GM18505 (cell line): ENCODE data around the gene AMACR.

Experiments used
- ATAC-seq: cut with Tn5 transposase; IDR thresholded peaks from one replicate; pipeline ENCODE4 v1.9.1; 2021; ENCODE audit not compliant: unreplicated experiment
- POLR2A ChIP-seq: IDR thresholded peaks from 4 replicates; pipeline ENCODE4 v1.6.1; 2011; ENCODE audit warnings: borderline replicate concordance; ENCODE audit not compliant: insufficient read depth, insufficient read length; ENCODE audit errors: extremely low read depth

AMACR gene

DNA sequence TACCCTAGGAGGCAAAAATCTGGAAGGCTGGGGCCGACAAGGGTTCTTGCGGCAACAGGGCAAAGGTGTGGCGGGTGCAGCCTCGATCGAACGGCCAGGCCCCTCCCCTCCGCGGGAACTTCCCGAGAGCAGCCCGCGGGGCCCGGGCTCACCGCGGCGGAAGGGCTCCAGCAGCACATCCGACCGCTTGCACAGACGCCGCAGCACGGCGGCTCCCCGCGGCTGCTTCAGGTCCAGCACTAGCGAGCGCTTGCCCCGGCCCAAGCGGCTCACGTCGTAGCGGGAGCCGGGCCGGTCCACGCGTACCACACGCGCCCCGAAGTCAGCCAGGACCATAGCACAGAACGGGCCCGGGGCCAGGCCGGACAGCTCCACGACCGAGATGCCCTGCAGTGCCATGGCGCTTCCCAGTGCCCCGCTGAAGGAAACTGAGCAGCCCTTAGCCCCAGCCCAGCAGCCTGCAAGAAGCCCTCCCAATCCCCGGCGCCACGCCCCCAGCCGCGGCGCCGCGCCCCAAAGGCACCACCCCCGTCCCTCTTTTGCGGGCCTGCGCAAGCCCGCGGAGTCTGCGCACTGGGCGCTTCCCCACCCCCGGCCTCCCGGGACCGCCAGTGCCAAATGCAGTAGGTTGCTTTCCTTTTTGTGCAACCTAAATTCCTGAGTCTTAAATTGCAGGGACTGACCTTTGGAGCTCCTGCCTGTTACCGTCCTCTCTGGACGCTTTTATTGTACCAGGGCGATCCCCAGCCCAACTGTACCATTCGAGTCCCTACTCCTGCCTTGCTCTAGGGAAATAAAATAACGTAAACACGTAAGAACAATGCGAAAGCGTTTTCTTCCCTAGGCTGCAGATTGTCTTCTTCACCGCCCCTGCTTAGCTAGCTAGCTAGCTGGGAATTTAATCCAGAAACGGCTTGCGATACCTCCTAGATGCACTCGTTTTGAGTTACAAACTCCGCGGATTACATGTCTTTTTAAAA, at the start of gene AMACR:
TSS of gene AMACR (minus strand) at position 430 of the 980 bp plus-strand sequence. CDS start at position 399, 31 bp downstream.
- peak; percentile 98 for TF ChIP-seq POLR2A
- peak; percentile 93 for ATAC-seq

DNA sequence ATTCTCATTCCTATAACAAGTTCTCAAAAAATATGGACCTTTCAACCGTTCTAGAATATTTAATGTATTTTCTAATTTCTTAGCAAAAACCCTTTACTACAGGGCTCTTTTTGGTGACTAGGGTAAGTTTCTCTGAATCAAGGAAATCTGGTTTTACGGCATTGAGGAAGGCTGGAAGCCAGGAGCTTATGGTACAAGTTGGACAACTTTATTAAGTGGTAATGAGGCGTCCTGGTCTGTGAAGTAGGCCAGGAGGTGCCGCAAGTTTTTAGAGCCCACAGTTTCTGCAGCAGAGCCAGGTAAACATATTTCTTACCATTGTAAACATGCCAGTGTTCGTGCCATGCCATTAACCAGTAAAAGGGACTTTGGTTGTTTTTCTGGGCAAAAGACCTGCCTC, 49.7 kb upstream of the AMACR start:
- TF ChIP-seq POLR2A, result no peak

DNA sequence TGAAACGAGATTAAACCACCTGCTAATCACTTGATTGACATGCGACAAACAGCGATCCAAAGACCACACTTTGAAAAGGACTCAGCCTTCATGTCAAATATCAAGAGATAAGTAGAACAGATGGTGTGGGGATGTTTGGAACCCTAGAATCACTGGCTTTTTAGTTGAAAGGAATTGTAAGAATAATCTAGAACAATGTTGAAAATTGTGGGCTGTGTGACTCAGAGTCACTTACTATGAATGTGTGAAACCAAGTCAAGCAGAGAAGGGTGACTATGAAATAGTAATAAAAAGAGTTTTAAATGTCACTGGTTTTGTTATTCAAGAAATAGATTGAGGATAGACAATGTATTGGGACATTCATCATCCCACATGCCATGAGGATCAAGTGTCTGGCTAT, 49.3 kb upstream of the AMACR start:
- no peak for TF ChIP-seq POLR2A
- no peak for ATAC-seq

More for the DNA sequence above, 49.7 kb upstream of the AMACR start:
- ATAC-seq, result no peak

DNA sequence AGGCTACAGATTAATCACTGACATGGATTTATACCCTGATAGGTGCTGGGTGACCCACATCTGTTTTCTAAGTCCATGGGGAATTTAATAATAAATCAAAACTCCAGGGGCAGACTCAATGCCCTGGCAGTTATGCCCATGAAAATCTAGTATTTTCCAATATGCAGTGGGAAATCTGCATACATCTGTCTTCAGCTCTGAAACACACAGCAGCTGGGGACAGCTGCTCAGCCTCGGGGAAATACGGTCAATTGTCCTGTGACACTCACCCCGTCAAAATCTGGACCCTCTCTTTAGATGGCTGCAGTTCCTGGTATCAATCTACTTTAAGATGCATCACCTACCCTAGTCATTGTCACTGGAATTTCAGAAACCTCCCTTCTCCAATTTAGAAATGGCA, 47.8 kb upstream of the AMACR start:
- ATAC-seq, result no peak
- no peak for TF ChIP-seq POLR2A

DNA sequence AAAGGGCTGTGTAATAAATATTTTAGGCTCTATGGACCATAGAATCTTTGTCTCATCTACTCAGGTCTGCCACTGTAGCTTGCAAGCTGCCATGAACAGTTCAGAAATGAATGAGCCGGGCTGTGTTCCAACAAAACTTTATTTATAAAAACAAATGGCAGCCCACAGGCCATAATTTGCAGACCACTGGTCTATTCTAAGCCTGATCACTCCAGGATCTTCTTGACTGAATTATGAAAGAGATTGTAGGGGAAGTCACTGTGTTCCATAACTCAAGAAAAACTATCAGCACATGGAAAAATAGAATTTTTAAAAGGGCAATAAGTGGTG, 46.5 kb upstream of the AMACR start:
- ATAC-seq, result no peak
- no peak for TF ChIP-seq POLR2A

DNA sequence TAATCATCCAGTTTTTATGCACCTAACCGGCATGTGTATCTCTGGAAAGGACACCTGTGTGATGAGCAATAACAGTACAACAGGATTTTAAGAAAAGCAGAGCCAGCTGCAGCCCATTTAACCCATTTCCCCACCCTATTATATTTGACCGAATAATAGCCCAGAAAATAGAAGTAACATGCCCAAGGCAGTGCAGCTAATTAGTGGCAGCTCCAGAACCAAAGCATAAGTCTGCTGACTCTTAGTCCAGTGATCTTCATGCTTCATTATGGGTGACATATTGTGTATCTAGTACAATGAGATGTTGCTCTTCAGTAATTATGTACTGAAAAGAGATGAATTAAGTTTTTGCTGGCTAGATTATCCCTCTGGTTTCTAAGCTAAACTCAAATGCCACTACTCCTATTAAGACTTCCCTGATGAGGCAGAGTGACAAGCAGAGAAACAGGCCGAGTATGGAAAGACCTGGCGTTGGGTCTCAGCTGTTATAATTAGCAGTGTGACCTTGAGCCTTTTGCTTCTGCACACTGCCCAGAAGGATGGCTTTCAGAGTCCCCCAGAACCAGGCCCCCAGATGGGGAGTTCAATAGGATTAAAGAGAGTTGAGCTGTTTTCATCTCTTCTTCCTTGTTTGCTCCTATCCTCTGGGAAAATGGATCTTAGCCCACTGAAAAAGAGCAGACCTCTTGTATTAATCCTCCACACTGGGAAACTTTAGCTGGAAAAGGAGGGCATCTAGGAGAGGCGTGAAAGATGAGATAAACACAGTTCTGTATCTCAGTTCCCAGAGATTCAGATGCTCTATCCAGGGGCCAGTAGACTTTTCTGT, 45.9 kb upstream of the AMACR start:
- no peak for ATAC-seq
- TF ChIP-seq POLR2A, result no peak

DNA sequence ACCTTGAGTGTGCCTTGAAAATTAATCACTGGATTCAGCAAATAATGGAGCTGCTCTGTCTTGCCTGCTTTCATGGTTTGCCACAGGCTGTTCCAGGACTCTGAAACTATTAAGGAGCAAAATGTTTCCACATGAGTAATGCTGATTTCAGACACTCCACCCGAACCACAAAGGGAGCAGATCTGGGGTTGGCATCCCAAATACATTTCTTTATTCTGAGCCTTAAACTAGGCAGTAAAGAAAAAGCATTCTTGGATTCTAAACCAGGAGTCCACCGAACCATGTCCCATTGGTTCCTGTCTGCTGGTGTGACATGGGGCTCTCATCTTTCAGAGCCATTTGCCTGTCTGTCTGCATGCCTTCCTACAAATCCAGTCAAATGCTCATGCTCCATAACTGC, 45.3 kb upstream of the AMACR start:
- ATAC-seq, result no peak
- no peak for TF ChIP-seq POLR2A

DNA sequence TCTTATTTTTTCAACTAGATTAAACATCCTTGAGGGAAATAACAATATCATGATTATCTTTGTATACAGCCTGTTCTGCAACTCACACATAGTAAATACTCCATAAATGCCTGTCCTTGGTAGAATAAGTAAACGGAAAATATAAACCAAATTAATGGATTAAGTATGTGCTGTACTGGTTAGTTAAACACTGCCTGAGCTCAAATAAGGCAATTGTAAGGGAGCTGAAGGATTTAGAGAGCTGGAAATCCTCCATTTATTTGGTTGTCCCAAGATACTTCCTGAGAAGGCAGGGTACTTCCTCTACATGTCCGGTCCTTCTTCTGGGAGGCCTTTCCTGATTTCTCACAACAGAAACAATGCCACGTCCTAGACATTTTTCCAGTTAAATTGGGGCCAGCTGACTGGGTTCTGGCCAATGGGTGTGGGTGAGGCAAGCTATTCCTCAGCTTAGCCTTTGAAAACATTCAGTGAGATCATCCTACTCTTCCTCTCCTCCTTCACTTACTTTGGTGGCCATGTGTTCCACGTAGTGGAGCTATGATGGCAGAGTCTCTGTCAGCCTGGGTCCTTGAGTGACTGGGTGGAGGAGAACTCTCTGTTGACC, 43.6 kb upstream of the AMACR start:
- TF ChIP-seq POLR2A, result no peak
- ATAC-seq, result no peak

DNA sequence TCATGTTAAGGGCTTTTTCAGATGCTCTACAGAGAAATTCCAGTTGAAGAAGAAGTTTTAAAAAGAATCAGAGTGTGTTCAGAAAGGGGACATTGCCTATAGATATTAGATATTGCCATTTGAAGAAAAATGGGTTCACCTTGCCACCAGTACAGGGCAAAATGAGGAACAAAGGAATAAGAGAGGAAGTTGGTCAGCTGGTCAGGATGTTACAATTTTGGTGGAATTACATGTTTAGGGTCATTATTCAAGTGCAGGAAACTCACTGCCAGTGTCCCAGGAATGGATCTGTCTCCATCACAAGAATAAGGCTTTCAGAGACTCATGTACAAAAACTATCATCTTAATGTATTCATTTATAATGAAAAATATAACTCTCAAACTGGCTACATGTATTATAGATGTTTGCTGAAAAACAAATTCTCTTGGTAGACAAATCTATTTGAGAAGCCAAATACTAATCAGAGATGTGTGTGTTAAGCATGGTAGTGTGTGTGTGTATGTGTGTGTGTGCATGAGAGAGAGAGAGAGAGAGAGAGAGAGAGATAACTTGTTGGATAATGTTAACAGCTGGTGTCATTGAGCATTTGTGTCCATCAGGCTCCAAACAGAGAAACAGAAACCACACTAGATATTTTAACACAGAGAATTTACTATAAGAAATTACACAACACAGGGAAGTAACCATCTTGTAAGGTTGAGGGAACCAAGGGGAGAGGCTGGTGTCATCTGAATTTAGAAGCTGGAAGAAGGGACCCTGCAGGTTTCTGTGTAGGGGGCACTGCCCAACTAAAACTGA, 40.1 kb upstream of the AMACR start:
- TF ChIP-seq POLR2A, result no peak
- no peak for ATAC-seq

DNA sequence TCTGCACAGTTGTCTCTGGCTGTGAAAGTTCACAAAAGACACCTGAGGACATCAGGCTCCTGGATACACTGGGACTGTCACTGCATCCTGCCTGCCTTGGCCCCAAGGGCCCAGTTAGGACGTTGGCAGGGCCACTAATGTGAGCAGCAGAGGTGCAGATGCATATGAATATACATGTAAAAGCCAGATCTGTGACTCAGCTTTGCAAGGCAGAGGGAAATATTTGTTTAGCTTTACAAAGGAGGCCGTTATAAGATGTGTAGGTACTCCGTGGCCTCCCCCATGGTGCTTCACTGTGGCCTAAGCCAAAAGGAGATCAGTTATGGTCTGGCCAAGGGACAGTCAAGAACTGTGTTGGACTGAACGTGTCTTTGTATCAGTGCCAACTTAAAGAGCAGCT, 39.3 kb upstream of the AMACR start:
- no peak for TF ChIP-seq POLR2A
- ATAC-seq, result no peak

DNA sequence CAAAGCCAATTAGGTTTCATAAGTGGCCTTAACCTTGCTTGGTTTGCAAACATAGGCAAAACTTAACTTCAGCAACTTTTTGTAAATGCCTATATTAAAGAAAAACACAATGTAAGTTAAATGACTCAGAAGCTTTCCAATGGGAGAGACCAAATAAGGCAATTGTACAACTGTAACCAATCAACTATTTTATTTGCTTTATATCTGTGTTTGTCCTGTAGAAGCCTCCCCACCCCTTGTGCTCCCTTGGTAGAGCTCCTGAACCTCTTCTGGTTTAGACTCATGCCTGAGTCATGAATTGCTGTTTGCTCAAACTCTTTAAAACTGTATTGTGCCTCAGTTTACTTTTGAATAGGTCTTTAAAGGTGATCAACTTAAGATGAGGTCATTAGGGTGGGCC, 38.1 kb upstream of the AMACR start:
- TF ChIP-seq POLR2A, result no peak
- ATAC-seq, result no peak

DNA sequence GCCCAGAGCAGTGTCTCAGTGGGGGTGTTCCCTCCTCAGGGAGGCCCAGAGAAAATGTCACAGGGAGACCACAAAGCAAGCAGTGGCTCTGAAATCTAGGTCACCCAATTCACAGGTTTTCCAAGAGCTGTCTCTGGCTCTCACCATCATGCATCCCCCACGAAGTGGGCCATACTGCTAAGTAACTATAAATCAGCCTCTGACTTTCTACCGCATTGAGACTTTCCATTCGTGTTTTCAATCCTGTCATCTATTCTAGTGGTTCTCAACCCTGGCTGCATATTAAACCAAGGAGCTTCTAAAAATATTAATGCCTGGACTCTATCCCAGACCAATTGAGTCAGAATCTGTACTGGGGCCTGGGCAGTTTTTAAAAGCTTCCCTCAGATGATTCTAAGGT, 37.2 kb upstream of the AMACR start:
- no peak for TF ChIP-seq POLR2A
- ATAC-seq, result no peak
